H1 (cell line): Measurements from ENCODE around the gene NCCRP1. TPM values are rescaled to one million over a fixed set of nuclear protein-coding genes. Genes with fewer than 3 reads are reported as not detected.
"Not testable (repeated sequence)": the region's sequence is repeated elsewhere in the genome, so short reads cannot be mapped to it uniquely, and the experiment has no call there.

Experiments
- CTCF ChIA-PET: fragments of 300-600 bp; sonication (Branson Sonifier 250); formaldehyde crosslinking; loops from one replicate; lab custom pipeline; 2021; ENCODE audit not compliant: partially characterized antibody; lab: Charles Lee
- POLR2A ChIA-PET: fragments of 300-600 bp; sonication (Branson Sonifier 250); formaldehyde crosslinking; loops from one replicate; lab custom pipeline; 2021; ENCODE audit warnings: inconsistent platforms; ENCODE audit not compliant: partially characterized antibody; lab: Charles Lee
- DNase-seq, 2 experiments: peaks; one replicate each; pipeline versions ENCODE4 v3.0.0 to v3.0.0-alpha.2; 2010 to 2022; ENCODE audit warnings: low spot score in 2 of 2, low read depth in 1 of 2, mixed read lengths in 1 of 2
- FAIRE-seq: peaks from 2 replicates; lab custom pipeline; 2011; peaks lifted over from hg19 to GRCh38; lab: Jason Lieb, UNC
- H2AFZ ChIP-seq: 2 replicates; pipeline ENCODE4 v1.8.1; 2012; ENCODE audit warnings: low read length, inconsistent platforms
- H2AK5ac ChIP-seq: 2 replicates; pipeline ENCODE4 v1.6.1; 2013; ENCODE audit warnings: low read depth, low read length
- H2BK120ac ChIP-seq: replicated peaks from 2 replicates; pipeline ENCODE3; 2013; ENCODE audit warnings: low read depth, low read length, inconsistent platforms
- H2BK12ac ChIP-seq: 2 replicates; pipeline ENCODE4 v1.6.1; 2013; ENCODE audit warnings: low read depth, low read length
- H2BK15ac ChIP-seq: 2 replicates; pipeline ENCODE4 v1.6.1; 2013; ENCODE audit warnings: low read length
- H2BK20ac ChIP-seq: 2 replicates; pipeline ENCODE4 v1.6.1; 2013; ENCODE audit warnings: low read length
- H2BK5ac ChIP-seq: 2 replicates; pipeline ENCODE4 v1.6.1; 2013; ENCODE audit warnings: low read depth, low read length
- H3K14ac ChIP-seq: 2 replicates; pipeline ENCODE4 v1.6.1; 2013; ENCODE audit warnings: inconsistent platforms; ENCODE audit not compliant: insufficient read length
- H3K18ac ChIP-seq: 2 replicates; pipeline ENCODE4 v1.6.1; 2013; ENCODE audit warnings: low read length; ENCODE audit errors: extremely low read depth
- H3K23ac ChIP-seq: 2 replicates; pipeline ENCODE4 v1.6.1; 2013; ENCODE audit warnings: inconsistent platforms; ENCODE audit not compliant: insufficient read length
- H3K23me2 ChIP-seq: 2 replicates; pipeline ENCODE4 v1.6.1; 2013; ENCODE audit warnings: low read depth, low read length
- H3K27ac ChIP-seq: 2 replicates; pipeline ENCODE4 v1.6.1; 2011; ENCODE audit warnings: low read depth, low read length, inconsistent platforms
- H3K27me3 ChIP-seq, 4 experiments: replicated peaks in 1 of 4; 1 replicate in 1 of 4; 2 replicates in 3 of 4; pipeline versions ENCODE4 v1.6.1 to v1.8.1; 2011 to 2013; ENCODE audit warnings: low read length in 3 of 4, mild to moderate bottlenecking in 3 of 4, inconsistent platforms in 2 of 4, mixed read lengths in 2 of 4, moderate library complexity in 1 of 4; ENCODE audit not compliant: control insufficient read depth in 3 of 4, insufficient read depth in 3 of 4; ENCODE audit errors: extremely low read depth in 1 of 4
- H3K36me3 ChIP-seq, 4 experiments: 2 replicates each; pipeline versions ENCODE4 v1.6.1 to v1.8.1; 2011 to 2013; ENCODE audit warnings: mild to moderate bottlenecking in 4 of 4, low read length in 3 of 4, moderate library complexity in 2 of 4, control low read depth in 1 of 4, inconsistent platforms in 1 of 4; ENCODE audit not compliant: insufficient read depth in 4 of 4, control insufficient read depth in 2 of 4
- H3K4ac ChIP-seq: replicated peaks from 2 replicates; pipeline ENCODE3; 2013; ENCODE audit warnings: low read length, low read depth, mixed read lengths, inconsistent platforms; ENCODE audit not compliant: insufficient read length
- H3K4me1 ChIP-seq, 4 experiments: replicated peaks in 1 of 4; 1 replicate in 1 of 4; 2 replicates in 3 of 4; pipeline versions ENCODE4 v1.6.1 to v1.8.1; 2011 to 2013; ENCODE audit warnings: low read length in 3 of 4, inconsistent platforms in 2 of 4, mixed read lengths in 1 of 4; ENCODE audit not compliant: insufficient read depth in 4 of 4, control insufficient read depth in 3 of 4
- H3K4me2 ChIP-seq, 2 experiments: 2 replicates each; pipeline versions ENCODE4 v1.6.1 to v1.8.1; 2011 to 2013; ENCODE audit warnings: low read depth in 2 of 2, low read length in 2 of 2, control low read depth in 1 of 2, inconsistent platforms in 1 of 2, mild to moderate bottlenecking in 1 of 2; ENCODE audit not compliant: insufficient read depth in 1 of 2
- H3K4me3 ChIP-seq, 4 experiments: fragments of 200-600, 300-600 bp in 1 of 4; sonication (generic), shearing (Covaris generic), sonication (Bioruptor Twin) in 1 of 4; 2 replicates each; pipeline versions ENCODE4 v1.5.1 to v1.8.1; 2011 to 2016; ENCODE audit warnings: low read length in 4 of 4, low read depth in 3 of 4, control low read depth in 2 of 4, inconsistent platforms in 2 of 4, mild to moderate bottlenecking in 2 of 4, mixed read lengths in 1 of 4, moderate library complexity in 1 of 4; ENCODE audit not compliant: insufficient read depth in 2 of 4; ENCODE audit errors: extremely low read depth in 1 of 4
- H3K56ac ChIP-seq: replicated peaks from 2 replicates; pipeline ENCODE3; 2013; ENCODE audit warnings: low read depth, mild to moderate bottlenecking, mixed read lengths, low read length, inconsistent platforms; ENCODE audit not compliant: insufficient read length
- H3K79me1 ChIP-seq: 2 replicates; pipeline ENCODE4 v1.6.1; 2013; ENCODE audit warnings: low read depth, low read length, control low read depth
- H3K79me2 ChIP-seq, 2 experiments: 2 replicates each; pipeline versions ENCODE4 v1.6.1 to v1.8.1; 2012 to 2013; ENCODE audit warnings: low read length in 2 of 2, mild to moderate bottlenecking in 2 of 2, inconsistent platforms in 1 of 2; ENCODE audit not compliant: insufficient read depth in 2 of 2, control insufficient read depth in 1 of 2
- H3K9ac ChIP-seq, 4 experiments: replicated peaks in 1 of 4; 1 replicate in 1 of 4; 2 replicates in 3 of 4; pipeline versions ENCODE4 v1.6.1 to v1.8.1; 2011 to 2013; ENCODE audit warnings: low read depth in 3 of 4, low read length in 3 of 4, control low read depth in 2 of 4, mild to moderate bottlenecking in 2 of 4, moderate library complexity in 2 of 4, inconsistent platforms in 1 of 4; ENCODE audit errors: extremely low read depth in 1 of 4
- H3K9me3 ChIP-seq, 2 experiments: 2 replicates each; pipeline versions ENCODE4 v1.6.1 to v1.8.1; 2012 to 2013; ENCODE audit warnings: mild to moderate bottlenecking in 2 of 2, moderate library complexity in 2 of 2, control low read depth in 1 of 2, inconsistent platforms in 1 of 2, low read depth in 1 of 2, low read length in 1 of 2, mixed read lengths in 1 of 2; ENCODE audit not compliant: insufficient read depth in 2 of 2
- H4K20me1 ChIP-seq, 2 experiments: replicated peaks in 1 of 2; 2 replicates each; pipeline versions ENCODE3 to v1.8.1; 2011 to 2013; ENCODE audit warnings: inconsistent platforms in 2 of 2, low read length in 2 of 2, mild to moderate bottlenecking in 1 of 2; ENCODE audit not compliant: insufficient read depth in 2 of 2, control insufficient read depth in 1 of 2
- H4K5ac ChIP-seq: 2 replicates; pipeline ENCODE4 v1.6.1; 2013; ENCODE audit warnings: low read length, low read depth, mixed read lengths, inconsistent platforms; ENCODE audit not compliant: insufficient read length
- H4K8ac ChIP-seq: 2 replicates; pipeline ENCODE4 v1.8.0; 2013; ENCODE audit warnings: mild to moderate bottlenecking, moderate library complexity, low read length, inconsistent platforms; ENCODE audit not compliant: insufficient read depth; ENCODE audit errors: extremely low read depth
- H4K91ac ChIP-seq: replicated peaks from 2 replicates; pipeline ENCODE3; 2013; ENCODE audit warnings: low read length, mixed read lengths, inconsistent platforms; ENCODE audit not compliant: insufficient read length
- WGBS, 2 experiments: shearing (Covaris generic) in 1 of 2; methylation state at CpG; one replicate each; pipeline versions ENCODE4 v1.1.6 to v1.1.7; 2013 to 2015; ENCODE audit warnings: low lambda C conversion rate in 2 of 2, mixed read lengths in 2 of 2, inconsistent platforms in 1 of 2, low coverage in 1 of 2, missing lambda C conversion rate in 1 of 2; ENCODE audit not compliant: insufficient replicate concordance in 2 of 2, insufficient coverage in 1 of 2, insufficient read length in 1 of 2; ENCODE audit errors: extremely low coverage in 1 of 2, missing lambda C conversion rate in 1 of 2; 5-methylcytosine and 5-hydroxymethylcytosine counted together
- polyA plus RNA-seq, 7 experiments: library from polyadenylated mRNA; depleted of rRNA in 3 of 7; stranded (reverse) in 5 of 7; unstranded in 2 of 7; fragments of >200 nt in 5 of 7; fragments of 200-250 nt in 2 of 7; gene quantifications; 1 replicate in 5 of 7; 2 replicates in 1 of 7; 4 replicates in 1 of 7; pipeline versions ENCODE4 v1.2.1 to v1.2.3, GENCODE V29; 2011 to 2013; ENCODE audit warnings: missing spikeins in 2 of 7, mixed read lengths in 2 of 7
- total RNA-seq: library from RNA; stranded (reverse); fragmentation: NEBNext Ultra II Directional; extraction: Animal tissue kit (Norgen Biotek cat#: 25700); gene quantifications from 2 replicates; pipeline ENCODE4 v1.2.1, GENCODE V29; 2021

The NCCRP1 gene
- total and polyA plus RNA-seq, 2 of the 8 experiments (the other 6 are each of a cell fraction or from before 2014, with no cell fraction given) = 2.8 to 7.9 TPM

DNA sequence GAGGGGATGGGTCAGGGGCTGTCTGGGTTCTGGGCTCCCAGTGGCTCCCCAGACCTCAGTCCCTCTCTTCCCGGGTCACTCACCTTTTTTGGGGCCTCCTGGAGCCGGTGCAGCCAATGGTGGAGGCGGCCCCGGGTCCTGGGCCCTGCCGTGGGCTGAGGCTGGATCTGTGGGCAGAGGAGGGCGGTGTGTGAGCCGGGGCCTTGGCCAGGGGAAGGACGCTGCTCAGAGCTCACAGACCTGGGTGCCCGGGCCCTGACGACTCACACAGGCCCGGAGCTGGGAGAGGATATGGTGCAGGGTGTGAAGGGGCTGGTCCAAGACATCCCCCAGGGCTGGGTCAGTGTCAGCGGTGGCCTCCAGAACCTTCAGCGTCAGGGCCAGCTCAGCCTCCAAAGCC is 47.0 kb downstream of the NCCRP1 start:
- H3K14ac ChIP-seq, H2BK120ac ChIP-seq, H4K5ac ChIP-seq, H4K20me1 ChIP-seq, H3K79me2 ChIP-seq, H3K56ac ChIP-seq, POLR2A ChIA-PET, H3K4me2 ChIP-seq, H4K8ac ChIP-seq, H3K36me3 ChIP-seq, H3K23ac ChIP-seq, H3K79me1 ChIP-seq, H2AFZ ChIP-seq, H2BK15ac ChIP-seq, H3K9ac ChIP-seq, H2BK5ac ChIP-seq, H3K18ac ChIP-seq, DNase-seq, H4K91ac ChIP-seq, H2BK20ac ChIP-seq, H3K9me3 ChIP-seq, H2AK5ac ChIP-seq, H3K4ac ChIP-seq, H3K23me2 ChIP-seq, H3K27ac ChIP-seq, FAIRE-seq, H3K4me3 ChIP-seq, H2BK12ac ChIP-seq: not testable (repeated sequence)
- WGBS, 2 experiments = no CpG with 5 or more reads among the region's 13 CpGs
- CTCF ChIA-PET = interaction anchor here (0.6 to 0.8 kb wide), 2 partner anchors 9 to 20 kb away, joined by 3 to 4 read pairs; no protein-coding TSS in a partner anchor
- H3K4me1 ChIP-seq = peaks cover 0 to 14% (median 7%) of the 10 kb centered on the region in 4 experiments; a peak in 5 of 7 replicates
- peaks cover 21 to 26% (median 22%) of the 10 kb centered on the region in 4 experiments for H3K27me3 ChIP-seq
